ENCODE measurements around the gene KIF21A. TPM values are rescaled to one million over a fixed set of nuclear protein-coding genes. Genes with fewer than 3 reads are reported as not detected.
A peak's percentile ranks its signal among the peaks of the same experiment; 100 is the strongest.
"Not testable (repeated sequence)": the region's sequence is repeated elsewhere in the genome, so short reads cannot be mapped to it uniquely, and the experiment has no call there.

Gene KIF21A, protein sequence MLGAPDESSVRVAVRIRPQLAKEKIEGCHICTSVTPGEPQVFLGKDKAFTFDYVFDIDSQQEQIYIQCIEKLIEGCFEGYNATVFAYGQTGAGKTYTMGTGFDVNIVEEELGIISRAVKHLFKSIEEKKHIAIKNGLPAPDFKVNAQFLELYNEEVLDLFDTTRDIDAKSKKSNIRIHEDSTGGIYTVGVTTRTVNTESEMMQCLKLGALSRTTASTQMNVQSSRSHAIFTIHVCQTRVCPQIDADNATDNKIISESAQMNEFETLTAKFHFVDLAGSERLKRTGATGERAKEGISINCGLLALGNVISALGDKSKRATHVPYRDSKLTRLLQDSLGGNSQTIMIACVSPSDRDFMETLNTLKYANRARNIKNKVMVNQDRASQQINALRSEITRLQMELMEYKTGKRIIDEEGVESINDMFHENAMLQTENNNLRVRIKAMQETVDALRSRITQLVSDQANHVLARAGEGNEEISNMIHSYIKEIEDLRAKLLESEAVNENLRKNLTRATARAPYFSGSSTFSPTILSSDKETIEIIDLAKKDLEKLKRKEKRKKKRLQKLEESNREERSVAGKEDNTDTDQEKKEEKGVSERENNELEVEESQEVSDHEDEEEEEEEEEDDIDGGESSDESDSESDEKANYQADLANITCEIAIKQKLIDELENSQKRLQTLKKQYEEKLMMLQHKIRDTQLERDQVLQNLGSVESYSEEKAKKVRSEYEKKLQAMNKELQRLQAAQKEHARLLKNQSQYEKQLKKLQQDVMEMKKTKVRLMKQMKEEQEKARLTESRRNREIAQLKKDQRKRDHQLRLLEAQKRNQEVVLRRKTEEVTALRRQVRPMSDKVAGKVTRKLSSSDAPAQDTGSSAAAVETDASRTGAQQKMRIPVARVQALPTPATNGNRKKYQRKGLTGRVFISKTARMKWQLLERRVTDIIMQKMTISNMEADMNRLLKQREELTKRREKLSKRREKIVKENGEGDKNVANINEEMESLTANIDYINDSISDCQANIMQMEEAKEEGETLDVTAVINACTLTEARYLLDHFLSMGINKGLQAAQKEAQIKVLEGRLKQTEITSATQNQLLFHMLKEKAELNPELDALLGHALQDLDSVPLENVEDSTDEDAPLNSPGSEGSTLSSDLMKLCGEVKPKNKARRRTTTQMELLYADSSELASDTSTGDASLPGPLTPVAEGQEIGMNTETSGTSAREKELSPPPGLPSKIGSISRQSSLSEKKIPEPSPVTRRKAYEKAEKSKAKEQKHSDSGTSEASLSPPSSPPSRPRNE (N-terminal part only)
- total RNA-seq (2014; rRNA removed; shearing (Covaris generic); ENCODE audit: low replicate concordance): 11.1 and 11.8 TPM in 2 replicates

DNA sequence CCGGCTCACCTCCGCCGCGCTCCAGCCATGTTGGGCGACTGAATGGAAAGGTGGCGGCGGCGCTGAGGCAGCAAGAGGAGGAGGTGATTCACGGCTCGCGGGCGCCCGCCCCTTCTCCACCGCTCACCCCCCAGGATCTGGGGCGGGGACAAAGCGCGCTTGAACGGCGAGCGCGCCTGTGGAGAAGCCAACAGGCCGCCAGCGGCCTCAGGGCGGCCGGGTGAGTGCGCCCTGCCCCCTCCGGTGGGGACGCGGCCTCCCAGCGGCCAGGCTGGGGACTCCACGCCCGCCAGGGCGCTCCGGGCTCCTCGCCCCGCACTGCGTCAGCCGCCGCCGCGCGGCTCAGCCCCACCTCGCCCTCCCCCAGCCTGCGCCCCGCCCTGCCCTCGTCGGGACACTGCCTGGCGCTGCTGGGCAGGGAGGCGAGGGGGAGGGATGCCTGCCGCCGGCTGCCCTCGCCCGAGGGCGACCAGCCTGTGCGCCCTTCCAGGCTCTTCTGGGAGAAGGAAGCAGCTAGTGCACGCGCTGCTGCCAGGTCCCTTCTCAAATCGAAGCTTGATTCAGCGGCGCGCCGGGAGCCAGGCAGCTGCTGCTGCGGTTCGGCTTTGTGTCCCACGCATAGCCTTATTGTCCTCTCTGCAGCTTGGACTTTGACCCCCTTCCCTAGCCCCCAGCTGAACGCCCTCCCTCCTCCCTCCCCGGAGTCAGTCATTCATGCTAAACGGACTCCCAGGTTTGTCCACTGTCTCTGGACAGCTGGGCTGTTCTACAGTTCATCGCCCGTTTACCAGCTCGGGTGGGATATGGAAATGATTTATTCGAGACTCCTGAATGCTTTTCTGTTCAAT is at the start of gene KIF21A:
KIF21A (minus strand) TSS at position 40 of the 848 bp plus-strand sequence. CDS start 150 bp downstream, outside the sequence.
- H3K27me3 ChIP-seq: no peaks in the 10 kb centered on the region
- peak; percentile 92 for DNase-seq
- no peaks in the 10 kb centered on the region for H3K36me3 ChIP-seq
- H3K4me3 ChIP-seq: peak within 1 kb of the TSS; percentile 69
- H3K9me3 ChIP-seq: no peaks in the 10 kb centered on the region; the same call in 1 of the 2 replicates

DNA sequence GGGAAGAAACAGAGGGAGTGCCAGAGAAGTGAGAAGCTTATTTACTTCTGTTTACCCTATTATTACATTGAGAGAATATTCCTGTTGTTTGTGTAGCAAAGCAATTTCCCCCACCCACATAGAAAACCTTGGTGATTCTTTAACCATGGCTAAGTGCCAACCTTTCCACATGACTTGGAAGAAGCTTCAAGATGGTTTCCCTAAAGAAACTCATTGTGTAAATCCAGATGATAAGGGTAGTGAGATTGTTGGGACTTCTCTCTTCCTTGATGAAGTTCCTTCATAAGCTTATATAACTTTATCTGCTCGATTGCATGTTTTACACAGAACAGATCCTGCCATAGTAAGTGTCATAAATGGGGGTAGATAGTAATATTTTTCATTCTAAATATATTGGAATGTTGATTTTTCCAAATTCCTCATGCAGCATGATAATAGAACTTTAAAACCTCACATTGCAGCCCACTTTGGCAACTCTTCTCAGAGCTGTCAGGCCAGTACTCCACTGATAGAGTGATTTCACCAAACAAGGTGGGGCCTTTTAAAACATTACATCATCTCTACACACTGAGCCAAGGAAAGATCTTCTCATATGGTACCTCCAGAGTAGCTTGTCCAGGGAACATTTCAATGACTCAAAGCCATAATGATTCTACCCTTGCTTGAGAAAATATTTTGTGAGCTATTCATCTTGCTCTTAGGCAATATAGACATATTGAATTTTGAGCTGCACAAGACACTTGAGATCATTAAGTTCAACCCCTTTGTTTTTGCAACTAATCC is 47.8 kb upstream of the KIF21A start:
- H3K27me3 ChIP-seq: no peaks in the 10 kb centered on the region
- DNase-seq: peak; percentile 13
- no peaks in the 10 kb centered on the region for H3K36me3 ChIP-seq

DNA sequence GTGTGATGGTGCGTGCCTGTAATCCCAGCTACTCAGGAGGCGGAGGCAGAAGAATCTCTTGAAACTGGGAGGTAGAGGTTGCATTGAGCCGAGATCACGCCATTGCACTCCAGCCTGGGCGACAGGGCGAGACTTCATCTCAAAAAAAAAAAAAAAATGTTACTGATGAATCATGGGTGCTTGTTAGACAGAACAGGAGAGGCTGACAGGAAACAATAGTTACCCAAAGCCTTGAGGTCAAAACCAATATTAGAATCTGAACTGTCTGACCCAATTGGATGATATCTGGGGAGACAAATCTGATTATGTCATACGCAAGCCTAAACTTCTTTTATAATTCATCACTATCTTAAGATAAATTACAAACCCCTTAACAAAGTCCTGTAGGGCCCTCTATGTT is 40.7 kb upstream of the KIF21A start:
- Histone ChIP-seq H3K9me3 (no peaks in the 10 kb centered on the region), H3K27me3 (no peaks in the 10 kb centered on the region), H3K4me3 (no peak overlapping the region), H3K36me3 (no peaks in the 10 kb centered on the region)
- no peak for DNase-seq

More for the DNA sequence above, 47.8 kb upstream of the KIF21A start:
- Histone ChIP-seq H3K9me3 (no peaks in the 10 kb centered on the region), H3K4me3 (no peak overlapping the region)

DNA sequence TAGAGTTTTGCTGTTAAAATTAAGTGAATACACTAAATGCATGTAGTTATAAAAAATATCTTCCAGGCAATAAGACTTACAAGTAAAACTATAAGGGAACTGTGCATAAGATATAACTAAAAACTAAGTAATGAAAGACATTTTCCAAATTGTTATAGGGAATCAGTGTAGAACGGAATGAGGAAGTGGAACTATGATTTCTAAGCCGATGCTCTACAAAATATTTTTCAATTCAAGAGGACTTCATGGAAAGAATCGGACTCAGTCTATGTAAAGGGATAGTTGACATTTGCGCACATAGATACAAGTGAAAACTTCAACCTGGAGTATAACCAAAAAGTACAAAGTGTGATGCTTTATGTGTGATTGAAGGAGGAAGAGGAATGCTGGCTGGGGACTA is 40.1 kb upstream of the KIF21A start:
- Histone ChIP-seq H3K36me3 (no peaks in the 10 kb centered on the region), H3K27me3 (no peaks in the 10 kb centered on the region), H3K9me3 (no peaks in the 10 kb centered on the region), H3K4me3 (no peak overlapping the region)
- no peak for DNase-seq

DNA sequence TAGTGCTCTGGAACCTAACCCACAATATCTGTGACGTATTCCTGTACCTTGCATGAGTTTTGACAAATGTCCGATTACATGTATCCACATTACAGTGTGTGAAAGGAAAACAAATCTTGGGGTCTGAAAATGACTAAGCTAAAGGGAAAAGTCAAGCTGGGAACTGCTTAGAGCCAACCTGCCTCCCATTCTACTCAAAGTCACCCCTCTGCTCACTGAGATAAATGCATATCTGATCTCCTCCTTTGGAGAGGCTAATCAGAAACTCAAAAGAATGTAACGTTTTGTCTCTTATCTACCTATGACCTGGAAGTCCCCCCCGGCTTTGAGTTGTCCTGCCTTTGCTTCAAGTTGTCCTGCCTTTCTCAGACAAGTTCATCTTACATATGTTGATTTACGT is 34.0 kb upstream of the KIF21A start:
- no peak overlapping the region for H3K4me3 ChIP-seq
- H3K36me3 ChIP-seq: no peaks in the 10 kb centered on the region
- H3K27me3 ChIP-seq: no peaks in the 10 kb centered on the region
- DNase-seq: no peak
- H3K9me3 ChIP-seq: no peaks in the 10 kb centered on the region

DNA sequence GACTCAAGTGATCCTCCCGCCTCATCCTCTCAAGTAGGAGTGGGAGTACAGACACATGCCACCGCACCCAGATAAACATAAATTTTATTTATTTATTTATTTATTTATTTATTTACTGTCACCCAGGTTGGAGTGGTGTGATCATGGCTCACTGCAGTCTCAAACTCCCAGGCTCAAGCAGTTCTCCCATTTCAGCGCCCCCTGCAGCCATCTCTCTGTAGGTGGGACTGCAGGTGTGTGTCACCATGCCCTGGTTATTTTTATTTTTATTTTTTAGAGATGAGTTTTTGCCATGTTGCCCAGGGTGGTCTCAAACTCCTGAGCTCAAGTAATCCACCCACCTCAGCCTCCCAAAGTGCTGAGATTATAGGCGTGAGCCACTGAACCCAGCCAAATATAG is 33.2 kb upstream of the KIF21A start:
- no peaks in the 10 kb centered on the region for H3K36me3 ChIP-seq
- no peak for DNase-seq
- H3K4me3 ChIP-seq: no peak overlapping the region
- no peaks in the 10 kb centered on the region for H3K9me3 ChIP-seq
- H3K27me3 ChIP-seq: no peaks in the 10 kb centered on the region

DNA sequence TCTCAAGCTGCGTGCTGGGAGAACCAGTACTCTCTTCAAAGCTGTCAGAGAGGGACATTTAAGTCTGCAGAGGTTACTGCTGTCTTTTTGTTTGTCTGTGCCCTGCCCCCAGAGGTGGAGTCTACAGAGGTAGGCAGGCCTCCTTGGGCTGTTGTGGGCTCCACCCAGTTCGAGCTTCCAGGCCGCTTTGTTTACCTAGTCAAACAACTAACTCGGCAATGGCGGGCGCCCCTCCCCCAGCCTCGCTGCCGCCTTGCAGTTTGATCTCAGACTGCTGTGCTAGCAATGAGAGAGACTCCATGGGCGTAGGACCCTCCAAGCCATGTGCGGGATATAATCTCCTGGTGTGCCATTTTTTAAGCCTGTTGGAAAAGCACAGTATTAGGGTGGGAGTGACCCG is 32.2 kb upstream of the KIF21A start:
- H3K9me3 ChIP-seq, H3K36me3 ChIP-seq, H3K4me3 ChIP-seq, DNase-seq, H3K27me3 ChIP-seq: not testable (repeated sequence)

DNA sequence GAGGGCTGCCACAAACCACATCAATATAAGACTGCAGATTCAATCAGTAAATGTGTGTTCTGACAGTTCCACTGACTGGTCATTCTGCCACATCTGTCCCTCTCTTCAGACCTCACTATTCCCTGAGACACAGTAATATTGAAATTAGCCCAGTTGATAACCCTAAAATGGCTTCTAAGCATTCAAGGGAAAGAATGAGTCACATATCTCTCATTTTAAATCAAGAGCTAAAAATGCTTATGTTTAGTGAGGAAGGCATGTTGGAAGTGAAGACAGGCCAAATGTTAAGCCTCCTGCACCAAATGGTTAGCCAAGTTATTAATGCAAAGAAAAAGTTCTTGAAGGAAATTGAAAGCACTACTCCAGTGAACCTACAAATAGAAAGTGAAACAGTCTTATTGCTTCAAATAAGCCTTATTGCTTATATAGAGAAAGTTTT is 24.5 kb upstream of the KIF21A start:
- no peak for DNase-seq
- Histone ChIP-seq H3K27me3 (no peaks in the 10 kb centered on the region), H3K4me3 (no peak overlapping the region), H3K9me3 (peaks cover 5% of the 10 kb centered on the region), H3K36me3 (no peaks in the 10 kb centered on the region)

DNA sequence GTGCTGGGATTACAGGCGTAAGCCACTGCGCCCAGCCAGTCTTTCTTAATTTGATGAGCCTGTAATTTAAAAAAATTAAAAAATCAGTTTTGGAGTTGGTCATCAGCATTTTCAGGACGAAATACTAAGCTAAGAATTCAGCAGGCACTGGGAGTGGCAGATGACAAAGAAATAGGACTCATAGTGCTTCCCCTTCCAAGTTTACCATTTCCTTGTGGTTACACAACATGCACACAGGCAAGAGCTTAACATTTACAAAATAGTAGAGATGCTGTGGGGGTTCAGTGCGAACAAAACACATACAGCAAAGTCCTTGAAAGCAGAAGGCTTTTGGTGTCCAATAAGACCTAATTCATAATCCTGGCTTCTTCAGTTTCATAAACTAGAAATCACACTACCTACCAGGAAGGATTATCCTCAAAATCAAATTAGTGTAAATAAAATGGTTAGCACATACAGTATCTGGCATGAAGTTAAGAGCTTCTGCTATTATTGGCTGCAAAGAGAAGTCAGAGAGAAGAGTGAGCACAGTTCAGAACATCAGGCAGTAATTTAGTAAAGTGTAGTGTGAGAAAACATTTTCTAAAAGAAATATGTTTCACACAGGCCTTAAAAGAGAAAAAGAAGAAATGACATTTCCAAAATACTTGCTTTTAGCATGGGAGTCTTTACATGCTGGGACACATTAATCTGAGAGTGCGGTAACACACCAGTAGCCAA is 22.2 kb upstream of the KIF21A start:
- Histone ChIP-seq H3K36me3 (no peaks in the 10 kb centered on the region), H3K4me3 (no peak overlapping the region), H3K9me3 (peaks cover 5% of the 10 kb centered on the region)

DNA sequence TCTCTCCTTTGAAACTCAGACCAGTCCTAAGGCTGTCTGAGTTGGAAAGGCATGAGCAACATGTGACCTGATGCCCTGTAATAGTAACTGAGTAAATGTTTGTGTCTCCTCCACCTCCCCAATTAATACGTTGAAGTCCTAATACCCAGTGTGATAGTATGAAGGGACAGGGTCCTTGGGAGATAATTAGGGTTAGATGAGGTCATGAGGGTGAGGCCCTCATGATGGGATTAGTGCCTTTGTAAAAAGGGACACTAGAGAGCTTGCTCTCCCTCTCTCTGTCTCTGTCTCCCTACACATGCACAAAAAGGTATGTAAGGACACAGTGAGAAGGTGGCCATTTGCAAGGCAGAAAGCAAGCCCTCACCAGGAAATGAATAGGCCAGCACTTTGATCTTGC is 18.1 kb upstream of the KIF21A start:
- Histone ChIP-seq H3K4me3 (no peak overlapping the region), H3K9me3 (no peaks in the 10 kb centered on the region), H3K36me3 (no peaks in the 10 kb centered on the region), H3K27me3 (no peaks in the 10 kb centered on the region)
- no peak for DNase-seq

More for the DNA sequence above, 22.2 kb upstream of the KIF21A start:
- DNase-seq: no peak
- H3K27me3 ChIP-seq: no peaks in the 10 kb centered on the region

DNA sequence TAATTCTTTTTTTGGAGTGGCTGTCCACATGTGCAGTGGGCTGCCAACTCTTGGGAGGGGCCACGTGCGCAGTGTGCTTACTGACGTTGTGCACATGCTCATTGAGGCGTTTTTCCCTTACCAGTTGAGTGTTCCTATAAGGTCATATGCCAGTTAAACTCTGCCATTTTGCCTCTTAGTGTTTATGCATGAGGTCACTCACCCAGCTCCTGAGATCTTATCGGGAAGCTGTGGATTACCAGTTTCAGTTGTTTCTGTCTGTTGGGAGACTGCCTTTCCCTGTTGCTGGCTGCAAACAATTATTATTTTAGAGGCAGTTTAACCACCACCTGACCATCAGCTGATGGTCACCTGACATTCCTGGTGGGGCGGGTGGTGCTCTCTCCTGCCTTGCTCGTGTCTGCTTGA is 16.1 kb upstream of the KIF21A start:
- Histone ChIP-seq H3K27me3 (no peaks in the 10 kb centered on the region), H3K9me3 (no peaks in the 10 kb centered on the region), H3K4me3 (no peak overlapping the region), H3K36me3 (no peaks in the 10 kb centered on the region)
- DNase-seq: no peak

DNA sequence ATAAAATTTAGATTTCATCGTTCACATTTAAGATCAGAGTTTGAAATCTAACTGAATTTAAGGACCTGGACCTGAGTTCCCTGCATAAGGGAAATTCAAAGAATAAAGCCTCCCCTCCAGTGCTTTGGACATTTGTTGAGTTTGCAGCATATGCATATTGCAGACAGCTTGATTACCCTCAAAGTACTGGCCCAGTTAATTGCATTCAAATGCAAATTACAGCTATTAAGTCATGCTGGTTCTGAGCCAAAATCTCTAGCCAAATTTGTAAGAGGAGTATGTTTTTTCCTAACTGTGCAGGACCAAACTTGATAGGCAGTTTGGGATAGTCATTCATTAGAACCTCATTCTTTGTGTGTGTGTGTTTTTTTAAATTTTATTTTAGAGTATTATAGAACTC is 9.1 kb upstream of the KIF21A start:
- no peak overlapping the region for H3K4me3 ChIP-seq
- H3K27me3 ChIP-seq: no peaks in the 10 kb centered on the region
- H3K36me3 ChIP-seq: no peaks in the 10 kb centered on the region
- DNase-seq: no peak
- H3K9me3 ChIP-seq: no peaks in the 10 kb centered on the region

DNA sequence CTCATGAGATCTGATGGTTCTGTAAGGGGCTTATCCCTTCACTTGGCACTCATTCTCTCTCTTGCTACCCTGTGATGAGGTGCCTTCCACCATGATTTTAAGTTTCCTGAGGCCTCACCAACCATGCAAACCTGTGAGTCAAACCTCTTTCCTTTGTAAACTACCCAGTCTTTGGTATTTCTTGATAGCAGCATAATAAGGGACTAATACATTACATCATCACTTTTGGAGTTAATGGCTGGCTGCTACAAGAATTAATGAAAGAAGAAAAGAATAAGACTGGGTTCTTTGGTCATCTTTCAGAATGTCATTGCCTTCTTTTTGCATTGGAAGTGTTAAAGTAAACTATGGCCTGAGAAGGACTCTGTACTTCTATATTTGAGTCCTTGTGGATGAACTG is 5.1 kb upstream of the KIF21A start:
- H3K27me3 ChIP-seq: no peaks in the 10 kb centered on the region
- H3K4me3 ChIP-seq: no peak overlapping the region
- H3K9me3 ChIP-seq: no peaks in the 10 kb centered on the region
- no peaks in the 10 kb centered on the region for H3K36me3 ChIP-seq
- no peak for DNase-seq

DNA sequence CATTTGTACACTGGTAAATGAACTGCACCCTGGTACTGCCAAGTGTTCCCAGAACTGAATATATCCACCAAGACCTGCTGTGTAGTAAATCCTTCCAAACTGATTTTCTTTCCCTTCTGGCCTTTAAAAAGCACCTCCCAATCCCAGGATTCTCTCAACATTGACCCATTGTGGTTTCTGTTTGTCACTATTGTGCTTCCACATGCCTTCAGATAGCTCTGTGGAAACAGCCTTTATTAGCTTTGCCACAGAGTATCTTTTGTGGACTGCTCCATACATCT is 949 bp upstream of the KIF21A start:
- Histone ChIP-seq H3K36me3 (no peaks in the 10 kb centered on the region), H3K27me3 (no peaks in the 10 kb centered on the region), H3K4me3 (peak overlapping the region; percentile 69), H3K9me3 (no peaks in the 10 kb centered on the region; the same call in 1 of the 2 replicates)
- no peak for DNase-seq

DNA sequence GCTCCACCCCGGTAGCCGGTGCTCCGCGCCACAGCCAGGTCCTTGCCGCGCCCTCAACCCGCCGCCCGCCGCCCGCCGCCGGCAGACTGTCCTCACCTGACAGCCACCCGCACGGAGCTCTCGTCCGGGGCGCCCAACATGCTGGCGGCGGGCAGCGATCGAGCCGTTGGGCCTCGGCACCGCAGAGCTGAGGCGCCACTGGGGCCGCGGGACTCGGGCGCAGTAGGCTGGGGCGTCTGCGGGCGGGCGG is 164 bp downstream of the KIF21A start:
- no peak for DNase-seq
- H3K9me3 ChIP-seq: no peaks in the 10 kb centered on the region; the same call in 1 of the 2 replicates
- H3K4me3 ChIP-seq: peak overlapping the region; percentile 69
- H3K36me3 ChIP-seq: no peaks in the 10 kb centered on the region
- no peaks in the 10 kb centered on the region for H3K27me3 ChIP-seq

All from MG63 (cell line).